Rectal smooth muscle tissue (tissue), 1 donor: ENCODE results near the gene DUSP16.
"Not testable (repeated sequence)": the region's sequence is repeated elsewhere in the genome, so short reads cannot be mapped to it uniquely, and the experiment has no call there.

Source experiments
- H3K27ac ChIP-seq: one replicate; pipeline ENCODE4 v1.7.0; 2013; ENCODE audit warnings: low read depth, low read length, inconsistent platforms
- H3K27me3 ChIP-seq: one replicate; pipeline ENCODE4 v1.7.0; 2013; ENCODE audit warnings: low read length; ENCODE audit not compliant: control insufficient read depth, insufficient read depth
- H3K36me3 ChIP-seq: one replicate; pipeline ENCODE4 v1.7.0; 2013; ENCODE audit warnings: low read length; ENCODE audit not compliant: control insufficient read depth, insufficient read depth
- H3K4me1 ChIP-seq: one replicate; pipeline ENCODE4 v1.7.0; 2013; ENCODE audit warnings: low read length; ENCODE audit not compliant: control insufficient read depth, insufficient read depth
- H3K4me3 ChIP-seq: one replicate; pipeline ENCODE4 v1.7.0; 2013; ENCODE audit warnings: low read length
- H3K9ac ChIP-seq: one replicate; pipeline ENCODE4 v1.7.0; 2013; ENCODE audit warnings: low read length

DUSP16 gene

DNA sequence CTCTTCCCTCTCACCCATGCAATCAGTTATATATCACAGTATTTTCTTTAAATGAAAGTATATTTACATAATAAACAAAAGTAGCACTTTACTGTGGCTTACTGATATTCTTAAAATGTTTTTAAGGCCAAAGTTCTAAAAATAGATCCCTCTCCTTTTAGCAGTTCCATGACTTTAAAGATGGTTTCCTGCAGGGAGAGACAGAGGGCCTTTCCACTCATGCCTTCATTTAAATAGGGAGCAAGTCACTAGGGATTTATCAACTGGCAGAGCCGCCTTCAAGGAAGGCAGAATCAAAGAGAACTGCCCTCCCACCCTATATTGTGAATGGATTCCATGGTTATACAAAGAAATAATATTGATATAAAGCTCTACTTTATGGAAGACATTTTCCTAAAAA, 55.5 kb downstream of the DUSP16 start:
- Histone ChIP-seq H3K36me3 (no peaks in the 10 kb centered on the region), H3K9ac (no peak overlapping the region), H3K4me3 (no peak overlapping the region), H3K27ac (no peak overlapping the region), H3K27me3 (no peaks in the 10 kb centered on the region), H3K4me1 (no peaks in the 10 kb centered on the region)

GRCh38 chr12:12506496-12506890, 56.2 kb downstream of the DUSP16 start:
- no peak overlapping the region for H3K9ac ChIP-seq
- H3K27me3 ChIP-seq = no peaks in the 10 kb centered on the region
- H3K4me3 ChIP-seq = no peak overlapping the region

GRCh38 chr12:12505544-12506495, 56.8 kb downstream of the DUSP16 start:
- H3K9ac ChIP-seq = no peak overlapping the region
- no peaks in the 10 kb centered on the region for H3K27me3 ChIP-seq
- peak overlapping the region; percentile 39 for H3K27ac ChIP-seq
- no peak overlapping the region for H3K4me3 ChIP-seq
- no peaks in the 10 kb centered on the region for H3K36me3 ChIP-seq
- no peaks in the 10 kb centered on the region for H3K4me1 ChIP-seq

More at GRCh38 chr12:12506496-12506890, 56.2 kb downstream of the DUSP16 start:
- Histone ChIP-seq H3K36me3 (no peaks in the 10 kb centered on the region), H3K27ac (peak overlapping the region; percentile 30), H3K4me1 (no peaks in the 10 kb centered on the region)

DNA sequence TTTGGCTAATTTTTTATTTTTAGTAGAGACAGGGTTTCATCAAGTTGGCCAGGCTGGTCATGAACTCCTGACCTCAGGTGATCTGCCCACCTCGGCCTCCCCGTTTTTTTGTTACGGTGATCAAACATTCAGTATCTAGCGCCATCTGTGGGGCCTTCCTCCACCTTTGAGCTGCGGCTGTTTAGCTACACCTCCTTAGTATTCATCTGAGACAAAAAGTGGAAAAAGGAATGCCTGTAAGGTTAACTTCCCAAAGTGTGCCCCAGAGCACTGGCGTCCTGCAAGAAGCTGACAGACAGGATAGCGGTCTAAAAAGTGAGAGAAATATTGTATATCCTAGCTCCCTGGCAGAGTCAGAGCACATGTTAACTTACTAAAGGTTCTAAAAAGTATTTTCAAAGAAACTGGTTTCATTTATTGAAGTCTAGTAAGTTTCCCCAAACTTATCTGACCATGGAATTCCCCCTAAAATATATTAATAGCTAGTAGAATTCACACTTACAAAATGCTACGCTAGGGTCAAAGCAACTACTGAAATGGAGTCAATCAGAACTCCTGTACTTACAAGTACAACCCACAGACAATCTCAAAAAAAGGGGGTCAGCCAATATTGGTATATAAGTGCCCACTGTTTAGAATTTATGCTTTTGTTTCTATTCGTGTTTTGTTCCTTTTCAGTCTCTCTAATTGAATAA, 59.1 kb downstream of the DUSP16 start:
- H3K4me1 ChIP-seq = no peaks in the 10 kb centered on the region
- H3K27me3 ChIP-seq = no peaks in the 10 kb centered on the region
- H3K4me3 ChIP-seq = no peak overlapping the region
- no peaks in the 10 kb centered on the region for H3K36me3 ChIP-seq
- no peak overlapping the region for H3K9ac ChIP-seq
- no peak overlapping the region for H3K27ac ChIP-seq

GRCh38 chr12:12502815-12503151, 59.9 kb downstream of the DUSP16 start:
- no peaks in the 10 kb centered on the region for H3K4me1 ChIP-seq
- H3K9ac ChIP-seq = no peak overlapping the region
- H3K27ac ChIP-seq = no peak overlapping the region
- H3K4me3 ChIP-seq = no peak overlapping the region
- no peaks in the 10 kb centered on the region for H3K36me3 ChIP-seq
- H3K27me3 ChIP-seq = no peaks in the 10 kb centered on the region

DNA sequence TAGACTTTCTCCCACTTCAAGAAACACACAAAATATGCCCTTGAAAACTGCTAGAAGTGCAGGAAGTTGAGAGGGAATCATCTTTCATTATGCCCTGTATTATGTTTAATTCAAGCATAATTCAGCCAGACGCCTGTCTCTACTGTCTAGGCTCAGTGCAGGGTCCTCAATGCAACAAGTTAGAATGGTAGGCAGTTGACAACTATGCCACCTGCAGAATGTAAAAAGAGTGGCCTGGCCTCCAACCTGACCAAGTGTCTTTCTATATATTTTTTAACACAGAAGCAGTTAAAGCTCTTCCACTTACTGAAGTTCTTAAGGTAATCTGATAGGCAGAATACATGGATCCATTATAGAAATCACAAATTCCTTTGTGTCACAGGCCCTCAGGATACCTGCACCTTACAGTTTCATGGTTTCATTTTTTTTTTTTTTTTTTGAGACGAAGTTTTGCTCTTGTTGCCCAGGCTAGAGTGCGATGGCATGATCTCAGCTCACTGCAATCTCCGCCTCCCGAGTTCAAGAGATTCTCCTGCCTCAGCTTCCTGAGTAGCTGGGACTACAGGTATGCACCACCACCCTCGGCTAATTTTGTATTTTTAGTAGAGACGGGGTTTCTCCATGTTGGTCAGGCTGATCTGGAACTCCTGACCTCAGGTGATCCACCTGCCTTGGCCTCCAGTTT, 60.4 kb downstream of the DUSP16 start:
- H3K27ac ChIP-seq, H3K36me3 ChIP-seq, H3K9ac ChIP-seq, H3K27me3 ChIP-seq, H3K4me3 ChIP-seq, H3K4me1 ChIP-seq: not testable (repeated sequence)

- no peak overlapping the region for H3K9ac ChIP-seq
- H3K27ac ChIP-seq = no peak overlapping the region
- H3K4me1 ChIP-seq = no peaks in the 10 kb centered on the region
- H3K36me3 ChIP-seq = no peaks in the 10 kb centered on the region
- no peaks in the 10 kb centered on the region for H3K27me3 ChIP-seq
- no peak overlapping the region for H3K4me3 ChIP-seq
Measured at GRCh38 chr12:12501121-12501520, 61.5 kb downstream of the DUSP16 start.

- Histone ChIP-seq H3K9ac (no peak overlapping the region), H3K27ac (no peak overlapping the region), H3K36me3 (no peaks in the 10 kb centered on the region), H3K4me1 (no peaks in the 10 kb centered on the region), H3K4me3 (no peak overlapping the region), H3K27me3 (no peaks in the 10 kb centered on the region)
Measured at GRCh38 chr12:12499909-12500604, 62.6 kb downstream of the DUSP16 start.

DNA sequence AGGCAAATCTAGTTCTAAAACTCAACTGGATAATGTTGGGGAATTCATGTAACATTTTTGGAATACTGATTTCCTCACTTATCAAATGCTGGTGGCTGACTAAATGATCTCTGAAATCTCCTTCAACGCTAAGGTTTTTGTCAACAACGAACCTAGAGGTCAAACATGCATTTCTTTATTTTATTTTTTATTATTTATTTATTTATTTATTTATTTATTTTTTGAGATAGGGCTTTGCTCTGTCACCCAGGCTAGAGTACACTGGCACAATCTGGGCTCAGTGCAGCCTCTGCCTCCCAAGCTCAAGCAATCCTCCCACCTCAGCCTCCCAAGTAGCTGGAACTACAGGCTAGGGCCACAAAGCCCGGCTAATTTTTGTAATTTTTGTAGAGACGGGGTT, 64.5 kb downstream of the DUSP16 start:
- H3K4me3 ChIP-seq = no peak overlapping the region
- H3K27ac ChIP-seq = no peak overlapping the region
- H3K27me3 ChIP-seq = no peaks in the 10 kb centered on the region
- no peaks in the 10 kb centered on the region for H3K36me3 ChIP-seq
- no peak overlapping the region for H3K9ac ChIP-seq
- no peaks in the 10 kb centered on the region for H3K4me1 ChIP-seq

DNA sequence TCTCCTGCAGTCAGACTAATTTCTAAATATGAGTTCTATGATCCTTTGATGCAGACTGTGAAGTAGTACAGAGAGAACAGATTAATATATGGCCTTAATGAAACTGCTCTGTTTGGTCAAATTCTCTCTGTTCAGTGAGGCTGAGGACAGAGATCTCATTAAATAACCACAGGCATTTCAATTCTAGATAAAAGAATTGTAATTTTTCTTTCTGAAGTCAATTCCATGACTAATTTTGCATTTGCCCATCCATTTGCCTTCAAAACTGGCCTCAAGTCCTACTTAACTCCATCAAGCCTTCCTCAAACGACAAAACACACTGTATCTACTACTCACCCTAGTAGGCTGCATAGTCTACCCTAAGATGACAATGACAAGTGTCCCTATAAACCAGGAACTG, 67.1 kb downstream of the DUSP16 start:
- H3K9ac ChIP-seq = no peak overlapping the region
- no peaks in the 10 kb centered on the region for H3K36me3 ChIP-seq
- no peak overlapping the region for H3K27ac ChIP-seq
- no peaks in the 10 kb centered on the region for H3K4me1 ChIP-seq
- H3K4me3 ChIP-seq = no peak overlapping the region
- H3K27me3 ChIP-seq = no peaks in the 10 kb centered on the region

DNA sequence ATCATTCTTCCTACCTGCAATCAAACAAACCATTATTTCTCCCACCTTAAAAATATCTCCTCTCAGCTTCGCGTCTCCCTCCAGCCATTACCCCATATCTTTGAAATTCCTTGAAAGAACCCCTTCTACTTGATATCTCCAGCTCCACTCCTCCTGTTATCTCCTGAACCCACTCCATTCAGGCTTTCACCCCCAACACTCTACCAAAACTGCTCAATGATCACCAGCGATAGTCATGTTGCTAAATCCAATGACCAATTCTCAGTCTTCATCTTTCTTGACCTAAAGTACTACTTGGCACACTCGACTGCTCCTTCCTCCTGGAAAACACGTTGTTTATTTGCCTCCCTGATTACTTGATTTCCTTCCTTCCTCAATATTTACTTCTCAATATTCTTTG, 70.1 kb downstream of the DUSP16 start:
- Histone ChIP-seq H3K27ac (no peak overlapping the region), H3K36me3 (no peaks in the 10 kb centered on the region), H3K4me3 (no peak overlapping the region)

DNA sequence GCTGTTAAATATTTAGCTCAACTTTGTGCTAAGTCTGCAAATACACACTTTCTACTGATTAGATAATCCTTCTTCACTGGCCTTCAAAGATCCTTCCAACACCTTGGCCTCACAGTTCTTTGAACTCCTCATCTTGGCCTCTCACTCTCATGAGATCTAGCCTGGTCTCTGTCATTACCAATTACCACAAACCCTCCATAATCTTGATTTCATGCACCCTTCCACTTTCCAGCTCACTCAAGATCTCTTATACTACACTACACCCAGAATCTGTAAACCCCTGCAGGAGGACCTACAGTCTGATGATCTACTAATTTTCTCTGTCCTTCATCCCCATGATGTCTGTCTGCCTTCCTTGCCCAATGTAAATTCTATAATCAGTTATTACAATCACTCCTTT, 71.1 kb downstream of the DUSP16 start:
- H3K9ac ChIP-seq = no peak overlapping the region

More for the DNA sequence above, 70.1 kb downstream of the DUSP16 start:
- no peaks in the 10 kb centered on the region for H3K27me3 ChIP-seq
- no peaks in the 10 kb centered on the region for H3K4me1 ChIP-seq
- no peak overlapping the region for H3K9ac ChIP-seq

More for the DNA sequence above, 71.1 kb downstream of the DUSP16 start:
- Histone ChIP-seq H3K4me3 (no peak overlapping the region), H3K4me1 (no peaks in the 10 kb centered on the region), H3K27ac (no peak overlapping the region), H3K36me3 (no peaks in the 10 kb centered on the region), H3K27me3 (no peaks in the 10 kb centered on the region)
